Measurements from ENCODE around the gene ROBO4.

The ROBO4 gene

GRCh38 chr11:124897674-124898262 is at the start of gene ROBO4:
TSS of gene ROBO4 (minus strand) at chr11:124897865. CDS start at chr11:124897795, 70 bp downstream.
- no peak for DNase-seq (ENCODE audit: low spot score)
- H3K36me3 Mint-ChIP-seq (ENCODE audit: low read depth), result no peaks in the 10 kb centered on the region
- no peak within 1 kb of the TSS for H3K4me3 Mint-ChIP-seq
- H3K27me3 Mint-ChIP-seq (ENCODE audit: low read depth), result peaks cover 25% of the 10 kb centered on the region
- H3K9me3 Mint-ChIP-seq, result no peaks in the 10 kb centered on the region
- peaks cover 2% of the 10 kb centered on the region for H3K4me1 Mint-ChIP-seq (ENCODE audit: low read depth)
- peak within 1 kb of the TSS; percentile 12 for H3K27ac Mint-ChIP-seq

DNA sequence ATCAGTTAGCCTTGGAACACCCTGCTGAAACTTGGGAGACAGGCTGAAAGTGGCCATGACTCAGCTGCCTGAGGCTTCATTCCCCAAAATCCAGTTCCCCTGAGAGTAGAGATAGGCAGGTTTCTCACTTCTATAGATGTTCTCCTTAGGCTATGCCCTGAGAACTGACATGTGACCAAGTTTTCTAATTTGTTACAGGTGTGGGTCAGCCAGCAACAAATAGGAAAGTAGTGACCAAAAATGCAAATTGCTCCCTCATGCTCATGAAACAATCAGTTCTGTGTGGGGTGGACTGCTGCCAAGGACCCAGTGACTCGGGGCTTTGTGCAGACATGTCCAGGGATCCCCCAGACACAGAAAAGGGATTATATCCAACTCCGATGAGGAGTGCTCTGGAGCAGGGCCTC is 49.1 kb upstream of the ROBO4 start:
- DNase-seq (ENCODE audit: low spot score), result no peak
- peaks cover 21% of the 10 kb centered on the region for H3K36me3 Mint-ChIP-seq (ENCODE audit: low read depth)

GRCh38 chr11:124945826-124946225 is 48.2 kb upstream of the ROBO4 start:
- peaks cover 3% of the 10 kb centered on the region for H3K27me3 Mint-ChIP-seq (ENCODE audit: low read depth)
- peaks cover 18% of the 10 kb centered on the region for H3K9me3 Mint-ChIP-seq
- H3K4me3 Mint-ChIP-seq, result no peak overlapping the region
- no peak overlapping the region for H3K27ac Mint-ChIP-seq
- H3K36me3 Mint-ChIP-seq (ENCODE audit: low read depth), result peaks cover 21% of the 10 kb centered on the region
- DNase-seq (ENCODE audit: low spot score), result no peak
- peaks cover 7% of the 10 kb centered on the region for H3K4me1 Mint-ChIP-seq (ENCODE audit: low read depth)

More for the DNA sequence above, 49.1 kb upstream of the ROBO4 start:
- Mint-ChIP-seq H3K27me3 (ENCODE audit: low read depth) (peaks cover 3% of the 10 kb centered on the region), H3K4me1 (ENCODE audit: low read depth) (peaks cover 7% of the 10 kb centered on the region), H3K4me3 (no peak overlapping the region), H3K27ac (no peak overlapping the region), H3K9me3 (peaks cover 18% of the 10 kb centered on the region)

GRCh38 chr11:124944565-124944964 is 46.9 kb upstream of the ROBO4 start:
- peaks cover 18% of the 10 kb centered on the region for H3K9me3 Mint-ChIP-seq
- no peak overlapping the region for H3K27ac Mint-ChIP-seq
- no peak overlapping the region for H3K4me3 Mint-ChIP-seq
- peaks cover 18% of the 10 kb centered on the region for H3K36me3 Mint-ChIP-seq (ENCODE audit: low read depth)
- H3K27me3 Mint-ChIP-seq (ENCODE audit: low read depth), result peaks cover 8% of the 10 kb centered on the region
- peaks cover 4% of the 10 kb centered on the region for H3K4me1 Mint-ChIP-seq (ENCODE audit: low read depth)
- DNase-seq (ENCODE audit: low spot score), result no peak

- H3K4me3 Mint-ChIP-seq, result no peak overlapping the region
- H3K36me3 Mint-ChIP-seq (ENCODE audit: low read depth), result peaks cover 14% of the 10 kb centered on the region
- peaks cover 8% of the 10 kb centered on the region for H3K27me3 Mint-ChIP-seq (ENCODE audit: low read depth)
- no peak for DNase-seq (ENCODE audit: low spot score)
- peaks cover 13% of the 10 kb centered on the region for H3K9me3 Mint-ChIP-seq
- peaks cover 4% of the 10 kb centered on the region for H3K4me1 Mint-ChIP-seq (ENCODE audit: low read depth)
- H3K27ac Mint-ChIP-seq, result no peak overlapping the region
Observed at GRCh38 chr11:124943741-124944140, 46.1 kb upstream of the ROBO4 start.

DNA sequence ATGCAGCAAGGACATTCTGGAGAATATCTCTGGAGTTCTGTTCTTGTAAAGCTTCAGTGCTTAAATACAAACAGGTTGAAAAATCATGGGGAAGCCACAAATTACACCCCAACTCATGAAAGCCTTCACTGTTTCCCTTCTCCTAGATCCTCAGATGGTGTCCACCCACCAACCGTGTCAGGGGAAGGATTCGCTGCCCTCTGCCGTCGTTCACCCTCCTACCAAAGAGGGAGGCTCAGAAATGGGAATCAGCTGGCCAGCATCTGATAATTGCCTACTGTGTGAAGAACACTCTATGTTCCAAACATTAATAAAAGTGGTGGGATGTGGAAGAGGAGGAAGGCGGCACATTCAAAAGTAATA is 45.6 kb upstream of the ROBO4 start:
- H3K9me3 Mint-ChIP-seq, result peaks cover 8% of the 10 kb centered on the region
- no peak overlapping the region for H3K27ac Mint-ChIP-seq
- no peak overlapping the region for H3K4me3 Mint-ChIP-seq
- H3K27me3 Mint-ChIP-seq (ENCODE audit: low read depth), result peaks cover 8% of the 10 kb centered on the region
- H3K4me1 Mint-ChIP-seq (ENCODE audit: low read depth), result peaks cover 4% of the 10 kb centered on the region
- no peak for DNase-seq (ENCODE audit: low spot score)
- H3K36me3 Mint-ChIP-seq (ENCODE audit: low read depth), result peaks cover 8% of the 10 kb centered on the region

GRCh38 chr11:124942466-124943253 is 45.0 kb upstream of the ROBO4 start:
- Mint-ChIP-seq H3K4me1 (ENCODE audit: low read depth) (peaks cover 4% of the 10 kb centered on the region), H3K27me3 (ENCODE audit: low read depth) (peaks cover 8% of the 10 kb centered on the region), H3K36me3 (ENCODE audit: low read depth) (peaks cover 3% of the 10 kb centered on the region), H3K9me3 (peaks cover 2% of the 10 kb centered on the region), H3K4me3 (no peak overlapping the region), H3K27ac (no peak overlapping the region)
- no peak for DNase-seq (ENCODE audit: low spot score)

DNA sequence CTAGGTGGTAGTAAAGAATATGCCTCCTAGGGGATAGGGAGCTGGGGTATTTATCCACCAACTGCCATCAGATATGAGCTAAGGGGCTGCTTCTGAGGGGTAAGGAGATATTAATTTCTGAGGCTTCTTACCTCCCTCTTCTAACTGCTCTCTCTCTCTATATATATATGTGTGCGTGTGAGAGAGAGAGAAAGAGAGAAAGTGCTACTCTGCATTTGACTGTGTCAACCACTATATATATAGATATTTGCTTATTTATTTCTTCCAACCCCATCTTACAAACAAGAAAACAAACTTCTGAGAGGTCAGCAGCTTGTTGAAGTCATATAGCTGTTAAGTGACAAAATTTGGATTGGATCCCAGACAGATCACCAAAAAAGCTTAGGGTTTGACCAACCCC is 44.0 kb upstream of the ROBO4 start:
- H3K27ac Mint-ChIP-seq, result no peak overlapping the region
- H3K4me3 Mint-ChIP-seq, result no peak overlapping the region
- DNase-seq (ENCODE audit: low spot score), result no peak
- peaks cover 4% of the 10 kb centered on the region for H3K4me1 Mint-ChIP-seq (ENCODE audit: low read depth)
- H3K36me3 Mint-ChIP-seq (ENCODE audit: low read depth), result peaks cover 3% of the 10 kb centered on the region
- H3K9me3 Mint-ChIP-seq, result no peaks in the 10 kb centered on the region
- H3K27me3 Mint-ChIP-seq (ENCODE audit: low read depth), result peaks cover 13% of the 10 kb centered on the region

DNA sequence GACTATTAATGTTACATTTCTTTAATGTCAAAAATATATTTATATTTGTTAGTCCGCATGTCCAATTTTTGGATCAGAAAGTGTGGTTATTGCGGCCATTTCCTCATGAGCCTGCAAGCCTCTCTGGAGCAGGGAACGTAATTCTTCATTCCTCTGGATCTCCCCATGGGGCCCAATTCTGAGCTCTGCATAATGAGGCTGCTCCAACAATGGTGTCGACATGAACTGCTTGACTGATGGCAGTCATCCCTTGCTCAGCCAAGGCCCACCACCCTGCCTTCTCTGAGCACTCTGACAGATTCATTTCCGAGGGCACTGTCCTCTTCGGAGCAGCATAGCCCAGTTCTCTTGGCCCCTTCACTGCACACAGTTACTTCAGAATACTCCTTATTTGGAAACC is 41.3 kb upstream of the ROBO4 start:
- no peak overlapping the region for H3K27ac Mint-ChIP-seq
- no peak for DNase-seq (ENCODE audit: low spot score)
- peaks cover 4% of the 10 kb centered on the region for H3K4me1 Mint-ChIP-seq (ENCODE audit: low read depth)
- H3K4me3 Mint-ChIP-seq, result no peak overlapping the region
- peaks cover 19% of the 10 kb centered on the region for H3K27me3 Mint-ChIP-seq (ENCODE audit: low read depth)
- H3K36me3 Mint-ChIP-seq (ENCODE audit: low read depth), result no peaks in the 10 kb centered on the region
- H3K9me3 Mint-ChIP-seq, result no peaks in the 10 kb centered on the region

DNA sequence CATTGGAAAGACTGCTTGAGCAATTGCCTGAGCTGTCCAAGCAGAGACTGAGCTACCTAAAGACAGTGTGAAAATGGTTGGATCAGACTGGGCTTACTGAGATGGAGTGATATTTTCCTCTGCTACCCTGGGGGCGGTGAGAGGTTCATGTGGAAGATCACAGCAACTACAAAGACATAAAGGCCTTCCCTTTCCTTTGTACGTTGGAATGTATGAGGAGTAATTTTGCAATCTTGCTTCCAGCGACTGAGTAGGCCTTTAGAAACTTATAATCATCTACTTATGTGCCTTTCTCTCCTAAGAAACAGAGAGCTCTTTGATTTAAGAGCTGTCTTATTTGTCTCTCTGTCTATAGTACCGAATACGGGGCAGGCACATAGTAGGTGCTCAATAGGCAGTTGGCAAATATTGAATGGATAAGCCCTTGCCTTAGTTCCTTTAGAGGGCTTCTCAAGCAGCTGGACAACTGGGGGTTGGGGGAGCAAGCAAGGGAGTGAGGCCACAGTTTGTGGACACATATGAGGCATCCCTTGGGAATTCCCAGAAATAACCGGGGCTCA is 40.6 kb upstream of the ROBO4 start:
- Mint-ChIP-seq H3K9me3 (no peaks in the 10 kb centered on the region), H3K4me1 (ENCODE audit: low read depth) (no peaks in the 10 kb centered on the region), H3K27me3 (ENCODE audit: low read depth) (peaks cover 19% of the 10 kb centered on the region), H3K4me3 (no peak overlapping the region), H3K36me3 (ENCODE audit: low read depth) (no peaks in the 10 kb centered on the region), H3K27ac (no peak overlapping the region)
- no peak for DNase-seq (ENCODE audit: low spot score)

DNA sequence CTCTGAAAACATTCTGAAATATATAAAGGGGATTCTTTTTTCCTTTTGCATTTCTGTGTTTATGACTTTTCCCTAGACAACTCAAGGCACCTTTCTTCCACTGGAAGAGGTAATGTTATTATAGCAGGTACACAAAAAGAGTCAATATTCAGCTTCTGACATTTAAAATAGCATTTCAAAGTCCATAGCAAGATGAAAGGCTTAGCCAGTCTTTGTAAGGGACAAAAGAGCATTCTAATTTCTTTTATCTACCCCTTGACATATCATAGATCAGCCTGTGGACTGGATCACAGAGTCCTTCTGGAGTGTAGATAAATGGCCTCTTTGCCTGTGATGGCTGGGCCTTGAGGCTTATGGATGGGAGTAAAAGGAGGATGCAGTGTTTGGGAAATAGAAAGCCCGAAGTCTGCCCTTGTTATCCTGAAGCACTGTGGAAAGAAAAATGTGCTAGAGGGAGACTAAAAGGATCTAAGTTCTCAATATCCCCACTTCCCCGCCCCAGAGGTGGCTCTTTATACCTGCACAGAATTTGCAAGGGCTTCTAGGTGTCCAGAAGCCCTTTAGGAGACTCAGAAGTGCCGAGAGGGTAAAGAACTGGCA is 39.8 kb upstream of the ROBO4 start:
- no peaks in the 10 kb centered on the region for H3K4me1 Mint-ChIP-seq (ENCODE audit: low read depth)
- no peaks in the 10 kb centered on the region for H3K36me3 Mint-ChIP-seq (ENCODE audit: low read depth)
- H3K9me3 Mint-ChIP-seq, result no peaks in the 10 kb centered on the region
- no peak overlapping the region for H3K4me3 Mint-ChIP-seq
- H3K27ac Mint-ChIP-seq, result no peak overlapping the region
- no peak for DNase-seq (ENCODE audit: low spot score)
- peaks cover 19% of the 10 kb centered on the region for H3K27me3 Mint-ChIP-seq (ENCODE audit: low read depth)

DNA sequence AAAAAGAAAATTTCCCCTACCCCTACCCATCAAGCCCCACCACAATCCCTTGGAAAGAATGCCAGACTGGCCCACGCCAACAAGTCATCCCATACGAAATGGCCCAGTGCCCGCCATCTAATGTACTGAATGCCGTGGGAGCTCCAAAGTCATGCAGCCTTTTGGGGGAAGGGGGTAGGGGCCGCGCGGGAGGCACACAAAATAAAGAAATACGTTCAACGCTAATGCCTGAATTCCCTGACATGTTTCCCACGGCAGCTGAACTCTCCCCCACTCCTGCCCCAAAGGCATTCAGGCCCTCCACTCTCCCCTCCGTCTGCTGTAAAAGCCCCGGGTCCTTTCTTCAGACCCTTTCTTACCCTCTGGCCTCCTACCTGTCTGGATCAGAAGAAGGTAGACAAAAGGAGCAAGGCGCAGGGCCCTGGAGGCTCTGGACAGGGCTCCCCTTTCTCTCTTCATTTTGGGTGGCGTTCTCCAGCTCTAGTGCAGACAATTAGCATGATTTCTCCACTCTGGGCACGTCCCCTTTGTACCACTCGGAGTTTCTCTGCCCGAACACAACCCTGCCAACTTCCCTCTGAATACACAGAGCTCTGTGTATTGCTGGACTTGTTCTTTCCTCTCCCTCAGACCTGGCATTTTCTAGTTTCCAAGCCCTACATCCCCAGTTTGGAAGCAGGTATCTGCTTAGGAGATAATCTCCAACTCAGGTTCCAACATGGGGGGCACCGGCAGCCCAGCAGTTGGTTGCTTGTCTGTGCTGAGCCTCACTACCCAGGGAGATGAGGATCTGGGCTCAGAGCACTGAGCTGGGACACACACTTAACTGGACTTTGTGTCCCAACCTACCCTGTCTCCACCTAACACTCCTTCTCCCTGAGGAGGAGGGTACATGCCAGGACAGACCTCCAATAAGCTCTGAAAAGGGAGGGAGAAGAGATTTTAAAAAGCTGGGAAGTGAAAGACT is 38.2 kb upstream of the ROBO4 start, which contains the start of gene HEPACAM:
Gene HEPACAM (minus strand): TSS at position 500 of the 967 bp plus-strand sequence. CDS start 41 bp downstream, at position 459.
- Mint-ChIP-seq H3K27ac (no peak within 1 kb of the TSS), H3K36me3 (ENCODE audit: low read depth) (no peaks in the 10 kb centered on the region), H3K27me3 (ENCODE audit: low read depth) (peaks cover 19% of the 10 kb centered on the region), H3K4me1 (ENCODE audit: low read depth) (peaks cover 5% of the 10 kb centered on the region), H3K4me3 (no peak within 1 kb of the TSS), H3K9me3 (no peaks in the 10 kb centered on the region)
- no peak for DNase-seq (ENCODE audit: low spot score)

- no peak for DNase-seq (ENCODE audit: low spot score)
- Mint-ChIP-seq H3K9me3 (no peaks in the 10 kb centered on the region), H3K4me1 (ENCODE audit: low read depth) (peaks cover 10% of the 10 kb centered on the region), H3K27ac (no peak overlapping the region), H3K27me3 (ENCODE audit: low read depth) (peaks cover 14% of the 10 kb centered on the region), H3K36me3 (ENCODE audit: low read depth) (no peaks in the 10 kb centered on the region), H3K4me3 (no peak overlapping the region)
Observed at GRCh38 chr11:124934862-124935547, 37.3 kb upstream of the ROBO4 start.

Measured in T-helper 2 cell treated with Interferon-gamma antibody and Interleukin-4, amounts not matched to agents 5 μg/mL and 100 μg/mL, for 36 hours (primary cell).